A204.1 (cell line): ENCODE measurements around the gene GLG1.
"Not testable (repeated sequence)": the region's sequence is repeated elsewhere in the genome, so short reads cannot be mapped to it uniquely, and the experiment has no call there.

Experiments used
- FAIRE-seq: peaks from 2 replicates; lab custom pipeline; 2012; peaks lifted over from hg19 to GRCh38; lab: Jason Lieb, UNC

GLG1 gene

DNA sequence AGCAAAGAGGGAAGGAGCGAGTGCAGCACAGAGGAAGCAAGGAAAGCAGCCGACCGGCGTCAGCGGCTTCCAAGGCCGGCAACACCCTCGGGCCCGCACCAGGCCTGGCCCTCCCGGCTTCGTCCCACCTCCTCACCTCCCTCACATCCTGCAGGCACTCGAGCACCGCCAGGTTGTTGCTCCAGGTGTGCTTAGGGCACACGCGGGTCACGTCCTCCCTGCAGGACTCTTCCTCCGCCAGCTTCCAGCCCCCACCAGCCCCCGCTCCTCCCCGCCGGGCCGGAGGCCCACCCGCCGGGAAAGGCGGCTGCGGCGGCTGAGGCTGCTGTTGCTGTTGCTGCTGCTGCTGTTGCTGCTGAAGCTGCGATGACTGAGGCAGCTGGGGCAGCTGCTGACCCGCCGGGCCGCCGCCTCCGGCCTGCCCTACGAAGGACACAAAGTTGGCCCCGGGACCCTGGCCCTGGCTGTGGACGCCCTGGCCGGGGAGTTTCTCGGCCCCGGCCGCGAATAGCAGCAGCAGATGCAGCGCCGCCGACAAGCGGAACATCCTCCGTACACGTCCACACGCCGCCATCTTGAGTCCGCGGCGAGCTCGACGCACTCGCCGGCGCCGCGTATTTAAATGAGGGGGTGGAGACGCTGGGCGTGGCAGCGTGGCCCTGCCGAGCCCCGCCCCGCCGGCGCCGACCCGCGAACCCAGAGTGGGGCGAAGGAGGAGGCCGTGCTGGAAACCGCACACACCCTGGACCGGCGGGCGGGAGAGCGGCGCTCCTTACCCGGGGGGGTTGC, at the start of gene GLG1:
TSS of gene GLG1 (minus strand) at position 594 of the 789 bp plus-strand sequence. CDS start at position 574, 20 bp downstream.
- no peak for FAIRE-seq

DNA sequence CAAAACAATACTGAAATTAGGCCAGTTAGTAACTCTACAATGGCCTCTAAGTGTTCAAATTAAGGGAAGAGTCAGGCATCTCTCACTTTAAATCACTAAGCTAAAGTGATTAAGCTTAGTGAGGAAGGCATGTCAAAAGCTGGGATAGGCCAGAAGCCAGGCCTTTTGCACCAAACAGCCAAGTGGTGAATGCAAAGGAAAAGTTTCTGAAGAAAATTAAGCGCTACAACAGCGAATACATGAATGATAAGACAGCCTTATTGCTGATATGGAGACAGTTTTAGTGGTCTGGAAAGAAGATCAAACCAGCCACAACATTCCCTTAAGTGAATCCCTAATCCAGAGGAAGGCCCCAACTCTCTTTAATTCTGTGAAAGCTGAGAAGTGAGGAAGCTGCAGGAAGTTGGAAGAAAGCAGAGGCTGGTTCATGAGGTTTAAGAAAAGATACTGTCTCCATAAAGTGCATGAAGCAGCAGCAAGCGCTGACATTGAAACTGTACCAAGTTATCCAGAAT, 47.7 kb upstream of the GLG1 start:
- no peak for FAIRE-seq

DNA sequence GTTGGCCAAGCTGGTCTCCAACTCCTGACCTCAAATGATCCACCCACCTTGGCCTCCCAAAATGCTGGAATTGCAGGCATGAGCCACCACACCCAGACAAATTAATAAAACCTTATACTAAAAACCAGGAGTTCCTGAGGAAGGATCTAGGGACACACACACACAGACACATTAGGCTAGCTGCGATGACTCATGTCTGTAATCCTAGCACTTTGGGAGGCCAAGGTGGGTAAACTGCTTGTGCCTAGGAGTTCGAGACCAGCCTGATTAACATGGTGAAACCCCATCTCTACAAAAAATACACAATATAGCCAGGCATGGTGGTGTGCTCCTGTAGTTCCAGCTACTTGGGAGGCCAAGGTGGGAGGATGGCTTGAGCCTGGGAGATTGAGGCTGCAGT, 46.0 kb upstream of the GLG1 start:
- not testable (repeated sequence) for FAIRE-seq

DNA sequence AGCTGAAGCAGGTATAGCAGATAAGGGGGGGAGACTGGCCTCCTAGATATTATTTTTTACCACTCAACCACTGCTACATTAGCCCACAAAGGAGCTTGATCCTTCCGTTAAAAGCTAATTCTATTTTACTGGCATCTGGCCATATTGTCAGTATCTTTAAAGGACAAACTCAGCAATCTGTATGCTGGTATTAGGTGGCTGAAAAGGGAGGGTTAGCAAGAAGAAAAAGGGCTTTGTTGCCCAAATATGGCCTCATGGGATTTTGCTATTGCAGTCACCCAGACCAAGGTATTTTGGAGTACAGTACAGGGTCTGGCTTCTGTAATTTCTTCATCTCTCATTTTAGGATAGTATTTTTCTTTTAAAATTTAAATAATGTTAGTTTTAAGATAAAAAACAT, 45.3 kb upstream of the GLG1 start:
- FAIRE-seq: no peak

DNA sequence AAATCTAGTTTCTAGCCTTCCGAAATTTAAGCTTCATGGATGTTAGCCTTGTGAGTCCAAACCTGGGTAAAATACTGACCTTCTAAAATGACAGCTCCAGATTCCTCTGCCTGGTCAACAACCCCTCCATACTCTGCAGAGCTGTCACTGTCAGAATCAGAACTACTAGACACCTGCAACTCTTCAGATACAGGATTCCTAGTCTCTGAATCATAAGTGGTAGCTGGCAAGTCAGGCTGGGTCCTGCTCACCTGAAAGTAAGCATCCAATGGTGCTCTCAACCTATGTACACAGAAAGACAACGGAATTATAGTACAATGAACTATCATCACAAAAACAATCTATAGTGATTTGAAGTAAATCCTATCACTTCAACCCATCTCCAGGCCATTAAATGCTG, 44.9 kb upstream of the GLG1 start:
- FAIRE-seq: no peak

DNA sequence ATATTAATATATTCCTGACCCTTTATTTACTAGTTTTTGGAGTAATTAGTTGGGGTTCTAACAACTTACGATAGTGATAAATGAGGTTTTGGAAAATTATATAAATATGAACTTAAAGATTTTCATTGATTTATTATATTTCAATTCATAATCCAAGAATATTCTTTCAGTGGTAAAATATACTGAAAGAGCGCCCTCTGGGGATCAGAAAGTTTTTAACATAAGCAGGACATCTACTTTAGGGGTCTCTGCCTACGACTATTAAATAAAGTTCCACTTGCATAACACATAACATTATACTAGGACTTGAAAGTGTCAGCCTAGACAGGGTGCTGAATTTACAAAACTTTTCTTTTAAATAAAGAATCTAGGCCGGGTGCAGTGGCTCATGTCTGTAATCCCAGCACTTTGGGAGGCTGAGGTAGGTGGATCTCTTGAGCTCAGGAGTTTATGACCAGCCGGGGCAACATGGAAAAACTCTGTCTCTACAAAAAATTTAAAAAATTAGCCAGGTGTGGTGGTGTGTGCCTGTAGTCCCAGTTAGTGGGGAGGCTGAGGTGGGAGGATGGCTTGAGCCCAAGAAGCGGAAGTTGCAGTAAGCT, 44.2 kb upstream of the GLG1 start:
- peak; percentile 81 for FAIRE-seq

DNA sequence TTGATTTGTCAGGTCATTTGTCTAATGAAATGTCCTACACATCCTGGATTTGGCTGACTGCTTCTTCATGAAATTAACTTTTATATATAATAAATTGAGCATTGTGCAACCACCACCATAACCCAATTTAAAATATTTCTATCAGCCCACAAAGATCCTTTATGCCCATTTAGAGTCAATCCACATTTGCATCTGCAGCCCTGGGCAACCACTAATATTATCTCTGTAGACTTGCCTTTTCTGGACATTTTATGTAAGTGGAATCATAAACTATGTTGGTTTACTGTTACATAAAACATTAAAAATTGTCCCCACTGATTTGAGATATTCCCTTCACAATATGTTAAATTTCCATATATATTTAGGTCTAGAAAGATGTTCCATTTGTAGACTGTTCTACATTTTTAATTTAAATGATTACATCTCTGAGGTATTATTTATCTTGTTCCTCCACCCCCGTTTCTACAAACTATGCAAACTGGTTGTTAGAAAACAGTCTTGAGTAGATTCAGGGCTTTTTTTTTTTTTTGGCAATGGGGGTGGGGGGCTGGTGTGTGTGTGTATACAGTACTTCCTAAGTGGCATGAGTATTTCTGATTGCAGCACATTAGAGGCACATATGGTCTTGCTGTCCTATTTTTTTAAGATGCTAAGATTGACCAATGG, 43.1 kb upstream of the GLG1 start:
- no peak for FAIRE-seq

DNA sequence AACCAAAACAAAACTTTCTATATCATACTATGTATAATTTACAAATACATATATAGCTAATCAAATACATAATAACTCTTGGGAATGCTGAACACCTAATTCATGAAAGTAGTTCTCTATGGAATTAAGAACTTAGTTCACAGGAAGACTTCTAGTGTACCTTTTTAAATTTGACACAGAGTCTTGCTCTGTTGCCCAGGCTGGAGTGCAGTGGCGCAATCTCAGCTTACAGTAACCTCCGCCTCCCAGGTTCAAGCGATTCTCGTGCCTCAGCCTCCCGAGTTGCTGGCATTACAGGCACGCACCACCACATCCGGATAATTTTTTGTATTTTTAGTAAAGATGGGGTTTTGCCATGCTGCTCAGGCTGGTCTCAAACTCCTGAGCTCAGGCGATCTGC, 35.1 kb upstream of the GLG1 start:
- FAIRE-seq: no peak

DNA sequence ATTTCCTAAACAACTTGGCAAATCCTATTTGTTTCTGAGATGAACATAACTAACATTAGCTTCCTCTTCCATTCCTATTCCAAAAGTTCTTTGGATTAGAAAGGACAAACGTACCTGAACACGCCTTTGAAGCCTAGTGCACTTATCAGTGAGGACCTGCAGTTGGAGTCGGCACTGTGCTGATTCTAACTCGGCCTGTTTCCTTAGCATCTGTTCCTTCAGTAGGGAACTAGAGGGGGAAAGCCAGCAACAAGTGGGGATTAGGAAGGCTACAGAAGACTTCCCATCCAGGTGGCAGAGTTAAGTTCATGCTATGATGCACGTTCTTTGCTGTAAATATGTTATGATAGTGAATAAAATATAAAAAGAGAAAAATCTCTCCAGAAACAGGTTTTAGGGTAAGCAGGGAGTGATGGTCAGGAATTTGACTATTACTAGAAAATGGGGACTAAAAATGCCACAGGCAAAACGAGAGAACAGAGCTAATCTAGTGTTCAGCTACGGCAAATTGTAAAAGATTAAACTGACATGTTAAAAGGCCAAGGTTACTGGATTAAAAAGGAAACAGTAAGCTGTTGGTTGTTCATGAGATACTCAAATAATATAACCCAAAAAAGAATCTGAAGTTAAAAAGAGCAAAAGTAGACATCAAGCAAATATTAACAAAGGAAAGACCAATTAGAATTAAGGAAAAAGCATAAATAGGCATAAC, 31.0 kb upstream of the GLG1 start:
- FAIRE-seq: no peak

DNA sequence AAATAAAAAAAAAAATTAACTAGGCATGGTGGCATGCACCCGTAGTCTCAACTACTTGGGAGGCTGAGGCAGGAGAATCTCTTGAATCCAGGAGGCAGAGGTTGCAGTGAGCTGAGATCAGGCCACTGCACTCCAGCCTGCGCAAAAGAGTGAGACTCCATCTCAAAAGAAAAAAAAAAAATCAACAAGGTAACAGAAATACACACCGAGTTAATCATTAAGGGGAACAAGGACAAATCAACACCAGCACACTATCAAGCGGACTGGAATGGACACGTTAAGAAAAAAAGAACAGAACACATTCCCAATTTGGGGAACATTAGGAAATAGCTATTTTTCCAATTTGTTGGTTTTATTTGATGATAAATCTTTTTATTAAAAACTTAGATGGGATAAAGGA, 28.4 kb upstream of the GLG1 start:
- no peak for FAIRE-seq

DNA sequence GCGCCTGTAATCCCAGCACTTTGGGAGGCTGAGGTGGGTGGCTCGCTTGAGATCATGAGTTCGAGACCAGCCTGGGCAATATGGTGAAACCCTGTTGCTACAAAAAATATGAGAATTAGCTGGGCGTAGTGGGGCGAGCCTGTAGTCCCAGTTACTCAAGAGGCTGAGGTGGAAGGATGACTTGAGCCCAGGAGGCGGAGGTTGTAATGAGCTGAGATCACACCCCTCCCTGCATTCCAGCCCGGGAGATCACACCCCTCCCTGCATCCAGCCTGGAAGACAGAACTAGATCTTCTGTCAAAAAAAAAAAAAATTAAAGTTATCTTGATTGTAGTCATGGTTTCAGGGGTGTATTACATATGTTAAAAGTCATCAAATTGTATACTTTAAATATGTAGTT, 26.8 kb upstream of the GLG1 start:
- no peak for FAIRE-seq

DNA sequence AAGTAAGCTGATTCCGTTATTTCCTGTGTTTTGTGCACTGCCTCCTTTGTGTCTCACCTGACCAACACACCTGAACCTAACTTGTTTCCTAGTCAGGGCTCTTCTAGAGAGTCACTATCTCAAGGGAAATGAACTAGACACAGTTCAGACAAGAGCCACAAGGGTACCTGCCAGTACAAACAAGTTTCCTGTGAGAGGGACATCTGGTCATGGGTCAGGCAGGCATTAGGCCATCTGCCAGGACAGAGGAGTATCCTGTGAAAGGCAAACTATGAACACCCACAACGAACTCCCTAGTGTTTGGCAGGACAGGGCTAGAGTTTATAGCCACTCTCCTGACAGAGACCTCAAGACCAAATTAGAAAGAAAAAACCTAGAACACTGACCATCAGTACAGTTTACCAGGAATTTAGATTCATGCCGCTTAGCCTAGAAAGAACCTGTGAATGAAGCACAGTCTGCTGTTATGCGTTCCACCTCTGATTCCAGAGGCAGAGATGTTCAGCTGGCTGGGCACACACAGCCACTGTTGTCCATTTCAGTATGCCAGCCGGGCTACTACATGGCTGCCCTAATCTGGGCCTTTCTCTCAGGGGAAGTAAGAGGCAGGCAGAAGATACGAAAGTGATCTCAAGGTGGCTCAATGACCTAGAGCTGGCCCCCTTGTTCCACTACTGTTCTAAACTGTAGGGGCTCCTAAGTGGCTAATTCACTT, 20.7 kb upstream of the GLG1 start:
- no peak for FAIRE-seq

DNA sequence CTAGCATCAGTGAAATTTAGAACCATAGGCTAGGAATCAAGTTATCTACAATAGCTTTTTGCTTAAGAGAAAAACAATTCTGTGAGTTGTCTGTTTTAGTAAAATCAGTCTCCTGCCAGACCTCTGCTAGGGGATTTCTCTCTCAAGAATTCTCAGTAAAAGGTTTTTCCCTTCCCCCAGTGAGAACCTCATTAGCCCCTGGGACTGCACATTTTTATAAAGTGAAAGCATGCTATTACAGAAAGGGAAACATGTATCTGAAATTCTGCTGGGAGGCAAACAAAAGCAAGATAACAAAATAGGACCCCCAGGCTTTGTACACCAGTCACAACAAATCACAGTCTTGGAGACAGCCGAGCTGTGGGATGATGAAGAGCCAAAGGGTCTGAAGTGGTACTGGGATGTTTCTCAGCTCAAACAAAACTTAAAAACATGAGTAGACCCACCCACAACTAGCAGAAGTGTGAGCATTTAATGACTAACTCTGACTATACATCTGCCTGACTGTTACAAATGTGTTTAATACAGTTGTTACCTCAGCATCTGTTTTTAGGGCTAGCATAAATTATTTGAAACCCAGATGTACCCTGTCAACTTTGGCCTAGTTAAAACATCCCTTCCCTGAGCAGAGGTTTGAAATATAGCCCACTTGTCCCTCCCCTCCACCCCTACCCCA, 20.0 kb upstream of the GLG1 start:
- no peak for FAIRE-seq

DNA sequence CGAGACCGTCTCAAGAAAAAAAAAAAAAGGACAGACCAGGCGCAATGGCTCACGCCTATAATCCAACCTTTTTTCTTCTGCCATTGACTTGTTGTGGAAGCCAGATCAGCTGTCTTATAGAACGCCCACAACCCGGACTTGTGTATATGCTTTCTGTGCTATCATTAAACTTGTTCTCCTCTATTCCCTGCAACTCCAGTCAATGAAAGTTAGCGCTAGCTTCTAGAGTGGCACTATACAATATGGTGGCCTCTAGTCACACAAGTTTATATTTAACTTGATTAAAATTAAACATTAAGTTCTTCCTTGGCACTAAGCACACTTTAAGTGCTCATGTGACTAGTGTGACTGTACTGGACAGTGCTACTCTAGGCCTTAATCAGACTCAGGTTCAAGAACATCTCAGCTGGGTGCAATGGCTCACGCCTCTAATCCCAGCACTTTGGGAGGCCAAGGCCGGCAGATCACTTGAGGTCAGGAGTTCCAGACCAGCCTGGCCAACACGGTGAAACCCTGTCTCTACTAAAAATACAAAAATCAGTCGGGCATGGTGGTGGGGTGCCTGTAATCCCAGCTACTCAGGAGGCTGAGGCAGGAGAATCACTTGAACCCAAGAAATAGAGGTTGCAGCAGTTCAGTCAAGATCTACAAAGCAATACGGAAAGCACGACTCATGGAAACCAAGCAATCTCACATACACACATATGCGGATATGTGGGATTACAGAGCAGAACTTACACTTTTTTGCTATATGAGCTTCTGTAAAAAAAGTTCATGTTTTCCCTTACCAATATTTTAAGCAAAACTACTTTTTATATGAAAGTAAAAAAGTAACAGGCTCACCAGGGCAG, 18.8 kb upstream of the GLG1 start:
- no peak for FAIRE-seq

DNA sequence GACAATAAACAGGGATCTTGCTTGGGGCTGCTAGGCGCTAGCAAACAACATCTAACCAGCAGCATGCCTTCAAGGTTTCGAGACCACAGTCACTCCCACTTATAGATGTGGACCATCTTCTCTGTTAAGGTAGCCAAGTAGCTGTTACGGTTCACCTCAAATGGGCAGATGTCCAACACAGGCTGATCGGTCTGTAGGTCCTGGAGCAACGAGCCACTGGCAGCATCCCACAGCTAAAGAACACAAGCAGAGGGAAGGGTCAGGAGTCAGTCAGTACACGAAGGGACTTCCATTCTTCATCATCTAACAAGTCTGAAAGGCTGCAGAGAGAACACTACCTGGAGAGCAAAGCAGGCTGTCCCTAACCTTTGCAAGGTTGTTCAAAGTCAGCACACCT, 16.9 kb upstream of the GLG1 start:
- no peak for FAIRE-seq

DNA sequence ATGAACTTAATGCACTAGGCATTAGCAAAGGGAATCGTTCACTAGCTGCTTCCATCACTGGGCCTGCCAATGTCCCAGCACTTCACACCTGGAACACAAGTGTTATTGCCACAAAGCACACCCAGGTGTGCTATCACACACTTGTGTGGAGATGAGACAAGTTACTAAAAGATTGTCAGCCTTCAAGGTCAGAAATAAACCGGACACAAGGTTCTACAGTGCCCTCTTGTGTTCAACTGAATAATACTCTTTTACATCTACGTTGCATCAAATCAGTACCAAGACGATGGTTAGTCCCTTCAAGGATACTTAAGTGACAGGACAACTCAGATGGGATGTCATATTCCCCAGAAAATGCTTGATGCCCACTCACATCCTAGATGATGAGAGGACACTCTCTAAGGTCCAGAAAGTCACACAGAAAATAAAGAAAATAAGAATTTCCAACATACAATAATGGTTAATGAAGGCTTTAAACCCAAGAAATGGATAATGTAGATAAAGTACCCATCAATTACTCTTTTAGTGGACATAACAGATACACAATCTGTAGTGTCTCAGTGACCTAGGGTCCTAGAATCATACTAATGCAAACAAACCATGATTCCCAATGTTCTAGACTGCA, 16.4 kb upstream of the GLG1 start:
- peak; percentile 46 for FAIRE-seq

DNA sequence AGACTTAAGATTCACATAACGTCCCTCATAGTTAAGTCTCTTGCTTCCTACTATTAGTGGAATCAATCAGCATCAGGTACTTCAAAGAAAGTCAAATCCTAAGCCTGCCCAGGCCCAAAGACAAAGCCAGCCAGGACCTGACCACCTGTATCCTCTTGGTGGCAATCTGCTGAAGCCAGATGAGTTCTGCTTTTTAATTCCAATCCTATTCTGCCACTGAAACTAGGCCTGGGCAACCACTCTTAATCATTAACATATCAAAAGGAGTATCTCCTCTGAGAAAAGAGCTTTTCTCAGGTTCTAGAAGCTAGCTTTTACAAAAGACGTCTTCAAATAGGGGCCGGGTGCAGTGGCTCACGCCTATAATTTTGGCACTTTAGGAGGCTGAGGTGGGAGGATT, 15.1 kb upstream of the GLG1 start:
- no peak for FAIRE-seq

DNA sequence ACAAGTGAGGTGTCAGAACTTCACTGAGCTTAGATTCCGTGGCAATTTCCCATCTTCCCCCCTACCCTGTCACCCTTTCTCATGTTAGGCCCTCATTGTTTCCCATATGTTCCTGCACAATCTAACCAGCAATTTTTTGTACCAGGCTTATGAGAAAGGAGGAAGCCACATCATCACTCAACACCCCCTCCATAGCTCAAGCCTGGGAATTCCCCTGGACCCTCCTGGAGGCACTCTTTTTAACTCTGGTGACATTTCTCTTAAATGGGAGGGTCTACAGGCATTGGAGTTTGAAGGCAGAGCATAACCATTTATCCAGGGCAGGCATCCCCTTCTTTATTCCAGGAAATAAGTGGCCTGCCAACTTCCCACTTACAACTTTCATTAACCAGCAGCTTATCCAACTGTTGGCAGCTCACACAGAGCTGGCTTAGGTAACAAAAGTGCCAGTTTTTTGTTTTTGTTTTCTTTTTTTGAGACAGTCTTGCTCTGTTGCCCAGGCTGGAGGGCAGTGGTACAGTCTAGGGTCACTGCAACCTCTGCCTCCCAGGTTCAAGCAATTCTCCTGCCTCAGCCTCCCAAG, 10.4 kb upstream of the GLG1 start:
- no peak for FAIRE-seq

DNA sequence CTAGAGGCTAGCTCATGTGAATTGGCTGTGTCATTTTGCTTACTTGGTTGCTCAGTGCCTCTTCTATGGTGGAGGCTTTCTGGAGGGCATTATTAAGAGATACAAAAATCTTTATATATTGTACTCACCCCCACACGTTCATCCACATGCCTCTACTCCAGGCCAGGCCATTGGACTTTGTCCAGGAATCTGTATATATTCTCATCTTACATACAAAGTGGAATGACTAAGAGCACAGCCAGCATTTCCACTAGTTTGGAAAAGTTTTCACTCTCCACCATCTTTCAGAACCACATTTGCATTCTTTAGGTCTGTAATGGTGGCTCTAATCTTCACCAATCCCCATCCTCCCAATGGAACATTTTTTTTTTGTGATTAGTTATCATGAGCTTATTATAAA, 4.8 kb upstream of the GLG1 start:
- no peak for FAIRE-seq

DNA sequence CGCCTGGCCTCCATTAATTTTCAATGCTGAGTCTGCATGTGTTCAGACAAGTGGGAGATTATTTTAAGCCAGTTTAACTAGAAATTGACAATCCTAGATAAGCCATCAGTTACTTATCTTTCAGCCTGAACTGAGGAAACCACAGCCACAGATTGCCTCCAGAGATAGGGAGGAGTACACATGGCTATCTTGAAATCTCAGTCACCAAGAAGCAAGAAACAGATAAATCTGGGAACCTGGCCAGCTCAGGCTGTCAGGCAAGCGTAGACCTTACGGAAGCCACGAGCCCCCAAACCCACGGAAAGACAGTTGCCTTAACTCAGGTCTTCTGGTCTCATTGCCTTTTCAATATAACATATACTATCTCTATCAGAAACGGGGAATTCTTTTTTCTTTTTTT, 2.0 kb upstream of the GLG1 start:
- FAIRE-seq: no peak
